ENCODE measurements around the gene SQSTM1. TPM values are rescaled to one million over a fixed set of nuclear protein-coding genes. Genes with fewer than 3 reads are reported as not detected.
A peak's percentile ranks its signal among the peaks of the same experiment; 100 is the strongest.

Gene SQSTM1
- total RNA-seq, 1 donor from 2014 or later, result 297 TPM

DNA sequence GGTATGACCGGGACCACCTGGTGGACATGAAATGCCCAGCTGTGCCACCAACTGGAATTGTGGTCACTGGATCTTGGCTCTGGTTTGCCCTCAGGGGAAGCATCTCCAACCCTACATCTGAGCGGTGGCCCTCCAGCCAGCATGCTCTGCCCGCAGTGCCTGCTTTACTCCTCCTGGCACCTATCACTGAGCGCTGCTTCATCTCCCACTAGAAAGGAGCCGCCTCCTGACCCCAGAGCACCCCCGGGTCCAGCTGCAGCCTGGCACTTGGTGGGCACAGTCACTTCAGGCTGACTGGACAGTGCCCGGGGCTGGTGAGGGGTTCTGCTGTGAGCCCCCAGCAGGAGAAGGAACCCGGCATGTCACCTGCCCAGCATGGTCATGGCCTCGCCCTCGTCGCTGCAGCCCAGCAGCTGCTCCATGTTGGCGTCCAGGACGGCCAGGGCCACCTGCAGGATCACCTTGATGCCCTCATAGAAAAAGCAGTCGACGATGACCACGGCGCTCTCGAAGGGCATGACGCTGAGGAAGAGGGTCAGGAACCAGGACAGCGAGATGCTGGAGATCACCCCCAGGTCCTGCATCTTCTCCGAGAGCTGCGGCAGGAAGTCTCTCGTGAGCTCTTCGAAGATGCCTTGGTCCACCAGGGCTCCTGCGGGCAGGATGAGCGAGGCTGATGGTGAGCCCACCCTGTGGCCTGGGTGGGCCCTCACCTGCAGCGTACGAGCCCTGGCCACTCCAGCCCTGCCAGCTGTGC is 54.0 kb downstream of the SQSTM1 start:
- Mint-ChIP-seq H3K9me3 (ENCODE audit: low read depth) (no peaks in the 10 kb centered on the region), H3K36me3 (ENCODE audit: low read depth) (peaks cover 19% of the 10 kb centered on the region), H3K4me1 (ENCODE audit: low read depth) (no peaks in the 10 kb centered on the region), H3K27ac (ENCODE audit: unreplicated experiment) (no peak overlapping the region), H3K4me3 (ENCODE audit: unreplicated experiment) (no peak overlapping the region), H3K27me3 (ENCODE audit: low read depth) (no peaks in the 10 kb centered on the region)
- TF ChIP-seq, protein P1, sequence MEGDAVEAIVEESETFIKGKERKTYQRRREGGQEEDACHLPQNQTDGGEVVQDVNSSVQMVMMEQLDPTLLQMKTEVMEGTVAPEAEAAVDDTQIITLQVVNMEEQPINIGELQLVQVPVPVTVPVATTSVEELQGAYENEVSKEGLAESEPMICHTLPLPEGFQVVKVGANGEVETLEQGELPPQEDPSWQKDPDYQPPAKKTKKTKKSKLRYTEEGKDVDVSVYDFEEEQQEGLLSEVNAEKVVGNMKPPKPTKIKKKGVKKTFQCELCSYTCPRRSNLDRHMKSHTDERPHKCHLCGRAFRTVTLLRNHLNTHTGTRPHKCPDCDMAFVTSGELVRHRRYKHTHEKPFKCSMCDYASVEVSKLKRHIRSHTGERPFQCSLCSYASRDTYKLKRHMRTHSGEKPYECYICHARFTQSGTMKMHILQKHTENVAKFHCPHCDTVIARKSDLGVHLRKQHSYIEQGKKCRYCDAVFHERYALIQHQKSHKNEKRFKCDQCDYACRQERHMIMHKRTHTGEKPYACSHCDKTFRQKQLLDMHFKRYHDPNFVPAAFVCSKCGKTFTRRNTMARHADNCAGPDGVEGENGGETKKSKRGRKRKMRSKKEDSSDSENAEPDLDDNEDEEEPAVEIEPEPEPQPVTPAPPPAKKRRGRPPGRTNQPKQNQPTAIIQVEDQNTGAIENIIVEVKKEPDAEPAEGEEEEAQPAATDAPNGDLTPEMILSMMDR (IDR thresholded peaks at IDR 0.05), result no peak
- DNase-seq (ENCODE audit: low spot score), result peak; percentile 81

DNA sequence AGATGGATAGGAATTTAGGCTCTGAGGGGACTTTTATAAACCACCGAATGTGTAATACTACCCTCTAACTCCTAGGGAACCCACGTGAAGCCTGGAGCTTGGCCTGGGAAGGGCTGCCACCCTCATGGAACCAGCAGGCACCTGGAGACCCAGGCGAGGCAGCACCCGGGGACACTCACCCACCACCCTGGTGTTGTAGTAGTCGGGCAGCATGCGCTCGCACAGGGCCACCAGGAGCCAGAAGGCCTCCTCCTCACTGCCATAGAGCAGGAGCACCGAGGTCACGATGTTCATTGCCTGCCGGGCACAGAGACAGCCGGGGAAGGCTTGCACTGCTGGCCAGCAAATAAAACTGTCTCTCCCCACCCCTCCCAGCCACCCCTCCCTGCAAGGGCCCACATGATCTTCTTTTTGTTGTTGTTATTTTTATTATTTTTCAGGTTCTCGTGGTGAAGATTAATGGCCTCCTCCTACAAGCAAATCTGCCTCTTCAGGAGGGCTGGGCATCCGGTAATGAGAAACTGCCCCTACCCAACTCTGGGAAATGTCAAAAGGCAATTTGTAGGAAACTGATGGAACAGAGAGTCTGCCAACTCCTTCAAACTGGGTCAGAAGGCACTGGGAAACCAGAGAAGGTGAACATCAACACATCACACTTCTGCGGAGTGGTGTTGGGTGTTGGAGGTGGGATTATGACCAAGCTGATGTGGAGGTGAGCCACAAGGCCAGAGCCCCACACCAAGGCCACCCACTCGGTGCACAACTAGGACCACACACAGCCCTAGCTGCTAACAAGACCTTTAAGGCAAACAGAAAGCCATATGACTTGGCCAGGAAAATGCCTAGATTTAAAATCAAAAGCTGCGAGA is 55.3 kb downstream of the SQSTM1 start:
- Mint-ChIP-seq H3K4me1 (ENCODE audit: low read depth) (no peaks in the 10 kb centered on the region), H3K36me3 (ENCODE audit: low read depth) (peaks cover 16% of the 10 kb centered on the region), H3K4me3 (ENCODE audit: unreplicated experiment) (no peak overlapping the region), H3K27ac (ENCODE audit: unreplicated experiment) (no peak overlapping the region), H3K9me3 (ENCODE audit: low read depth) (no peaks in the 10 kb centered on the region), H3K27me3 (ENCODE audit: low read depth) (no peaks in the 10 kb centered on the region)
- TF ChIP-seq, protein P1 (IDR thresholded peaks at IDR 0.05), result no peak
- peak; percentile 75 for DNase-seq (ENCODE audit: low spot score)

DNA sequence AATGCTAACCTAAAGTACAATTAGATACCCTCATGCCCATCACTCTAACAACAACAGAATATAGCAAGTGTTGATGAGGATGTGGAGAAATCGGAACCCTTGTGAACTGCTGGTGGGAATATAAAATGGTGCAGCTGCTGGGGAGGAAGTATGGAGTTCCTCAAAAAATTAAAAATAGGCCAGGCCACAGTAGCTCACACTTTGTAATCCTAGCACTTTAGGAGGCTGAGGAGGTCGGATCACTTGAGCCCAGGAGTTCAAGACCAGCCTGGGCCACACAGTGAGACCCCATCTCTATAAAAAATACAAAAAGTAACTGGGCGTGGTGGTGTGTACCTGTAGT is 55.9 kb downstream of the SQSTM1 start:
- no peak overlapping the region for H3K27ac Mint-ChIP-seq (ENCODE audit: unreplicated experiment)
- DNase-seq (ENCODE audit: low spot score), result peak; percentile 6
- H3K4me1 Mint-ChIP-seq (ENCODE audit: low read depth), result no peaks in the 10 kb centered on the region
- TF ChIP-seq, protein P1 (IDR thresholded peaks at IDR 0.05), result no peak
- peaks cover 18% of the 10 kb centered on the region for H3K36me3 Mint-ChIP-seq (ENCODE audit: low read depth)
- no peak overlapping the region for H3K4me3 Mint-ChIP-seq (ENCODE audit: unreplicated experiment)
- no peaks in the 10 kb centered on the region for H3K9me3 Mint-ChIP-seq (ENCODE audit: low read depth)
- no peaks in the 10 kb centered on the region for H3K27me3 Mint-ChIP-seq (ENCODE audit: low read depth)

DNA sequence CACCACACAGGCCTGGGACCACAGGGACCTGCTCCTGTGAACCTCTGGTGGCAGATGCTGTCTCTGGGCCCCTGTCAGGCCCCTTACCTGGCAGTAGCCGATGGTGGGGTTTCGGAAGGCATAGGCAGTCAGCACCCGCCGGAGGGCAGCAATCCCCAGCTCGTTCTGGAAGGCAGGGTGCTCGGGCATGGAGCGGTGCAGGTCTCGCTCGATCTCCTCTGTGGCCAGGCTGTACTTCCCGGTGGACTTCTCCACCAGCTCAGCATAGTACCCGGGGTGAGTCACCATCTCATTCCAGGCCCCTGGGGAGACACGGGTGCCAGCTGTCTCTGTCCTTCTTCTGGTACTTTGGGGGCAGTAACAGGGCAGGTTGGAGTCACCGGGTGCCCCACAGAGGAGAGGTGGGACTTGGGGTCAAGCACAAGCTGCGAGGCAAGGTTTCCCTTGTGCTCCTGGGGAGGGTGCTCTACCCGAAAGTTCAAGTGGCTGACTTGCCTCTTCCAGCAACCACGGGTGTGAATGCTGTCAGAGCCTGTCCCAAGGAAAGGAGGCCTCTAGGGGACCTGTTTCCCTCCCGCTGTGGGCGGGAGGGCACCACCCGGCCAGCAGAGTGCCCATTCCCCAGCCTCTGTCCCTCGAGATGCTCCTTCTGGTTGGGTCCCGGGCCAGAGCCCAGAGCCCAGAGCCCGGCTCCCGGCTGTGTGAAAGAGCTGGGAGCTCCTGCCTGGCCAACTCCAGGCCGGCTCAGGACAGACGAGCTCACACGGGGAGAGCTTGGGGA is 57.7 kb downstream of the SQSTM1 start:
- DNase-seq (ENCODE audit: low spot score), result peak; percentile 83
- Mint-ChIP-seq H3K4me3 (ENCODE audit: unreplicated experiment) (no peak overlapping the region), H3K9me3 (ENCODE audit: low read depth) (peaks cover 7% of the 10 kb centered on the region), H3K27me3 (ENCODE audit: low read depth) (no peaks in the 10 kb centered on the region), H3K27ac (ENCODE audit: unreplicated experiment) (no peak overlapping the region), H3K4me1 (ENCODE audit: low read depth) (no peaks in the 10 kb centered on the region), H3K36me3 (ENCODE audit: low read depth) (peaks cover 23% of the 10 kb centered on the region)
- TF ChIP-seq, protein P1 (IDR thresholded peaks at IDR 0.05), result no peak

Data from chondrocyte (in vitro differentiated cells).